ENCODE data around the gene RNPEP.
"Not testable (repeated sequence)": the region's sequence is repeated elsewhere in the genome, so short reads cannot be mapped to it uniquely, and the experiment has no call there.

The RNPEP gene

GRCh38 chr1:201982623-201983379 lies at the start of gene RNPEP:
Gene RNPEP (plus strand): TSS chr1:201982648. CDS start chr1:201982667, 19 bp downstream.
- peak; percentile 38 to 54 for DNase-seq

- no peak for DNase-seq
Measured at GRCh38 chr1:201933840-201934430, 48.5 kb upstream of the RNPEP start.

GRCh38 chr1:201937624-201938213 lies 44.7 kb upstream of the RNPEP start:
- DNase-seq: no peak

GRCh38 chr1:201938440-201939035 lies 43.9 kb upstream of the RNPEP start:
- DNase-seq: no peak

- DNase-seq: no peak
Measured at GRCh38 chr1:201939148-201939547, 43.3 kb upstream of the RNPEP start.

- DNase-seq: no peak
Measured at GRCh38 chr1:201939574-201939973, 42.9 kb upstream of the RNPEP start.

- DNase-seq: not testable (repeated sequence)
Measured at GRCh38 chr1:201940316-201940715, 42.1 kb upstream of the RNPEP start.

- no peak for DNase-seq
Measured at GRCh38 chr1:201941420-201942128, 40.9 kb upstream of the RNPEP start.

- DNase-seq: no peak
Measured at GRCh38 chr1:201942129-201942495, 40.3 kb upstream of the RNPEP start.

GRCh38 chr1:201944002-201944401 lies 38.4 kb upstream of the RNPEP start:
- DNase-seq: no peak

GRCh38 chr1:201944639-201945038 lies 37.8 kb upstream of the RNPEP start:
- DNase-seq: no peak

- no peak for DNase-seq
Measured at GRCh38 chr1:201945157-201945556, 37.3 kb upstream of the RNPEP start.

- no peak for DNase-seq
Measured at GRCh38 chr1:201945863-201946223, 36.6 kb upstream of the RNPEP start.

GRCh38 chr1:201946224-201946908 lies 36.1 kb upstream of the RNPEP start, which contains the start of gene LMOD1:
Gene LMOD1 (minus strand): TSS chr1:201946548. CDS start chr1:201946340, 208 bp downstream.
- DNase-seq: no peak

- no peak for DNase-seq
Measured at GRCh38 chr1:201947697-201948008, 34.8 kb upstream of the RNPEP start.

GRCh38 chr1:201949491-201949890 lies 33.0 kb upstream of the RNPEP start:
- DNase-seq: no peak

- DNase-seq: no peak
Measured at GRCh38 chr1:201954263-201955008, 28.0 kb upstream of the RNPEP start.

- peak; percentile 76 to 89 for DNase-seq
Measured at GRCh38 chr1:201955009-201955728, 27.3 kb upstream of the RNPEP start, which contains the start of gene TIMM17A. Gene TIMM17A (plus strand): TSS chr1:201955503. CDS start chr1:201955527, 24 bp downstream.

GRCh38 chr1:201955729-201956143 lies 26.7 kb upstream of the RNPEP start:
- no peak for DNase-seq

- no peak for DNase-seq
Measured at GRCh38 chr1:201958348-201958747, 24.1 kb upstream of the RNPEP start.

GRCh38 chr1:201962382-201962781 lies 20.1 kb upstream of the RNPEP start:
- DNase-seq: not testable (repeated sequence)
